HG02678 (cell line): Measurements from ENCODE around the gene KYNU.
"Not testable (repeated sequence)": the region's sequence is repeated elsewhere in the genome, so short reads cannot be mapped to it uniquely, and the experiment has no call there.

Experiments used
- ATAC-seq: cut with Tn5 transposase; IDR thresholded peaks from one replicate; pipeline ENCODE4 v1.9.1; 2021; ENCODE audit warnings: mild to moderate bottlenecking, moderate library complexity; ENCODE audit not compliant: unreplicated experiment

KYNU gene

DNA sequence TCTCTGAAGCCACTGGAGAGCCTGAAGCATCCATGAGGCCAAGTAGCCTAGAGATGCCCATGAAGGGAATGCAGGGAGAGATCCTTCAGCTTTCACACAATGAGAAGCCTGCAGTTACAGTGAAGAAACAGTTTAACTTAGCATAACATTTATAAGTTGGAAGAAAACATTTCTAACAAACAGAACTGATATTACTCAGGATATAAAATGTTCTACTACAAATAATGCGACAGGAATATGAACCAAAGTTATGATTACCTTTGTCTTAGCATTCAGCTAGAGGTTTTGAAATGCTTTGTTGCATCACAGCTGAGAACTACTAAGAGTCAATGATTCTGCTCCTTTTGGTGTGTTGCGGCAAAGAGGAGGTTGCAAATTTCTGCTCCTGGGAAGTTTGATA is 6.9 kb upstream of the KYNU start:
- no peak for ATAC-seq

DNA sequence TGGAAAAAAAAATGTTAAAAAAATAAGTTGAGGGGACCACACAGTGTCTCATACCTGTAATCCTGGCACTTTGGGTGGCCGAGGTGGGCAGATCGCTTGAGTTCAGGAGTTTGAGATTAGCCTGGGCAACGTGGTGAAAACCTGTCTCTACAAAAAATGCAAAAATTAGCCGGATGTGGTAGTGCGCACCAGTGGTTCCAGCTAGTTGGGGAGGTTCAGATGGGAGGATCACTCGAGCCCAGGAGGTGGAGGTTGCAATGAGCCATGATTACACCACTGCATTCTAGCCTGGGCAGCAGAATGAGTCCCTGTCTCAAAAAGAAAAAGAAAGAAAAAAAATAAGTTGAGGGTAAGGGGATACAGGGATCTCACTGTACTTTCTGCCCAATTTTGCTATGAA is 6.1 kb upstream of the KYNU start:
- ATAC-seq = no peak

DNA sequence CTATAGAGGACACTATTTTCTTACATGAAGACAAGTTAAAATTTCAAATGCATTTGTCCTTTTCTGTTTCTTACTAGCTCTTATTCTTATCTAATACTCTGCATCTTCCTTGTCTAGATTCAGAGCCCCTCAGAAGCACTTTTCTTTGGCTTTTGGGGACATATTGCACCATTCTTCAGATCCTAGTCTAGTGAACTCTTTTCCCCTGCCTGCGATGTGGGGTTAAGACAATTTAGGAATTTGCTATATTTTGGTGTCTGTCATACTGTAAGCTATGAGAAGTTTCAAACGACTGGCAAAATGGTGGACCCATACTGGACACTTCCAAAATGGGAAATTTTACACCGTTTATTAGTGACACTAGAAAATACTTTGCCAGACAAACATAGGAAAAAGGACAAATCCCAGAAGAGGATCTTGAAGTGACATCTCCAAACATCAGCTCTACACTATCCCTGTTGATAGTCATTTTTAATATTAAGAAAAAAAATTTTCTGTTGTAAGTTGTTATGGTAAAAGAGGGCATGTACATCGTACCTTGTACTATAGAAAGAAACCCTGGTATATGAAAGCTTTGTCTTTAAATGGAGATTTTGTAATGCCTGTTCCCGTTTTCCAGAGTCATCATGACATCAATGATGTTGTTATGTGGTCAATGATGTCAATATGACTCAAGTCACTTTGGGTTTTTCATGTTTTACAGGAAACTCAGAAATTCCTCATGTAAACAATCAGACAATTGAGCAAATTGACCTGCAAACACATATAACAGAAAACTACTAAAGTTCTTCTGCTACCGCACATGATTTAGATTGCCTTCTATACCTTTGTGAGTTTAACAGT is 4.4 kb upstream of the KYNU start:
- no peak for ATAC-seq

DNA sequence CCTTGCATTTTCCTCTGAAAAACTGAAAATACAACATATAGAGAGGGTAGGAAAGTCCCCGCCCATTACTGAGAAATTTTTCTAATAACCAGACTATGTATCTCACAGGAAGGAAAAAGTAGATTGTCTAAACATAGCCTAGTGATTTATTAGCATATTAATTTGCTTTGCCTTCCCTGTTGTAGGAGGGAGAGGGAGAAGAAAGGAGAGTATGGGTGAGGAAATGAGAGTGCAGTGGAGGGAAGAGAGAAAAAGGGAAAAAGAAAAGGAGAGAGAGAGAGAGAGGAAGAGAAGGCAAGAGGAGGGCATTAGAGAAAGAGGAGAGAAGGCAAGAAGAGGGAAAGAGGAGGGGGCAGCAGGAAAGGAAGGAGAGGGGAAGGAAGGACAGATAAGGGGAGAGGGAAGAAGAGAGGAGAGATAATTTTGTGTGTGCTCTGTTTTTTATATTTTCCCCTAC is 3.6 kb upstream of the KYNU start:
- no peak for ATAC-seq

DNA sequence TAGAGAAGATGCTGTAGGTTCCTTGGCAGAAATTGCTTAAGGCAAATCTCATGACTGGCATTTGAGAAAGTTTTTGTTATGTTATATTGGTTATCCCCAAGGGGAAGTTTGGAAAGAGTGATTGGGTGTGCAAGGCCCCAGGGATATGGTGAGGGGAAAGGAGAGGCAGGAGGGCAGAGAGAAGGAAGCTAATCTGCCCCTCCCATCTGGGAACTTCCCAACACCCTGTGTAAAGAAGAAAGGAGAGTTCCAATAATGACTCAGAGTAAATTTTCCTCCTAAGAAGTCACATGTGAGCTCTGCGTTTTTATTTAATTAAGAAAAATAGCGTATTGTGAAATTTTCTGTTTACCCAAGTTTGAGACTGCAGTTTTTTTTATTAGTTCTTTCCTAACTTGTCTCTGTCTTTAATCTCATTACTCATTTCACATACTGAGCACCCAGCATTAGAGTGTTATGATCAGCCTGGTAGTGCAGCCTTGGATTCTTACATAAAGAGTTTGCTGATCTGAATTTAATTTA is 3.1 kb upstream of the KYNU start:
- no peak for ATAC-seq

DNA sequence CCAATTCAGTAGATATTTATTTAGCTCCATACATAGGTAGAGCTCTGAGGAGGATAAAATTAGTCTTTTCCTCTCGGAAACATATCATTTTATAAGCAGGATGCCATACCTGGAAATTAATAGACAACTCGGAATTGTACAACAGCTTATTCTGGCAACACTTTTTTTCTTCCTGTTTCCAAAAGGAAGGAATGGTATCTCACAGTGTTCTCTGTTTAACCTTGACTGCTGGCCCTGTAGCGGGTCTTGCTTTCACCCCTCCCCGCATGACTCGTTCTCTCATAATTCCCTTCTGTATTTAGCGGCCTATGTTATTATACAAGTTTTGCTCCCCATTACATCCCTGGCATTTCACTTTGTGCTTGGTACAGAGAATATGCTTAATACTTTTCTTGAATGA is 2.5 kb upstream of the KYNU start:
- ATAC-seq = no peak

DNA sequence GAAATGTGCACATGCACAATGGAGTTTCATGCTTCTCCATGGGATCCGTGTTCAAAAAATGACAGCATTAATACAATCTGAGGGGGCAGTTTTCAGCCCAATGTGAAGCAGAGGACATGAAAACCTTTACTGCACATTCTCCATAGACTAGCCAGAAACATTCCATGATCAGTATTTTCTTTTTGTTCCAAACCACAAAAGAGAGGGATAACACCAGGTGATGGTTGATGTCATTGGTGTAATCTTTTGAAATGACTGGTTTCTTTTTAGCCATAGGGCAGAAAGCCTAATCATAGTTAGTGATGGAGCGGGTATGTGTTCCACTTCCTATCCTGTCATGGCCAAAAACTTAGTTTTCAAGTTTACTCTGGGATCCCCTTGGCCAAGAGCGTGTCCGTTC is 1.8 kb upstream of the KYNU start:
- ATAC-seq = no peak

DNA sequence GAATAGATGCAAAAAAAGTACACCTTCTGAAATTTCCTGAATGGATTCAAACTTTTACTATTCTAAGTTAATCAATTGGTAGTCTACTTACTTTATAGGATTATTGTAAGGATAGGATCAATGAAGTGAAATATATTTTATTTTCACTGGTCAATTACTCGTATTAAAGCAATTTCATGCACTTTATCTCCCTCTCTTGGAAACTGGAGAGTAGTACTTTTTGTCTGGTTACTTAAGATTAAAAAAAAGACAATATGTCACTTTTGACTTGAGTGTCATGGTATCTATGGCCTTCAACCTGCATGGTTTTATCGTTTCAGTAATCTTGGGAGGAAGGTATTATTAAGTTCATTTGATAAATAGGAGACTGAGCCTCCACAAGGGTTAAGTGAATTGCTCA is 1.0 kb upstream of the KYNU start:
- ATAC-seq = no peak

DNA sequence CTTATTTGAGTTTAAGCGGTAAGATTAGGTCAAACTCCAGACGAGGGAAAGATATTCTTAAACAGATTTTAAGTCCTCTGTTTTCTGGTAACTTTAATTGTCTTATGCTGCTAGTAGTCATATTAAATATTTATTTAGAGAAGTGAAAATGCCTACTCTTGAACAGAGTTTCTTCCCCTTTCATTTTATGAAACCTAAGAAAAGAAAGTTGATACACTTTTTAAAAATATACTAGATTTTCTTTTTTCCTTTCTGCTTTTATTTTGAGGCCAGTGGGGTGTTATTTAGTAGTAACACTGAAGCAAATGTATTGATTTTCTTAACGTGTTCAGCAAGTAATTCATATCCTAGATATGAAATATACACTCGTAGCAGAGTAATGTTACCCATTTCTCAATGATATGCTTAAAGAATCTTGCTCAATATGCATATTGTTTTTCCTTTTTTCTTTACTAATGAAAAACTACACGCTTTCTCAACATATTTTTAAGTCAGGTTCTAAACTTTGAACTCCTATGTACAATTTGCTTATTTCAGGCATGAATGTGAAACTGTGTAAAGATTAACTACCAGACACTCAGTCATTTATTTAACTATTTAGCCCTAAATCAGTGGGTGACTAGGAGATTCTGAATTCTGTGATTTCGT is 691 bp downstream of the KYNU start:
- ATAC-seq = peak; percentile 37

DNA sequence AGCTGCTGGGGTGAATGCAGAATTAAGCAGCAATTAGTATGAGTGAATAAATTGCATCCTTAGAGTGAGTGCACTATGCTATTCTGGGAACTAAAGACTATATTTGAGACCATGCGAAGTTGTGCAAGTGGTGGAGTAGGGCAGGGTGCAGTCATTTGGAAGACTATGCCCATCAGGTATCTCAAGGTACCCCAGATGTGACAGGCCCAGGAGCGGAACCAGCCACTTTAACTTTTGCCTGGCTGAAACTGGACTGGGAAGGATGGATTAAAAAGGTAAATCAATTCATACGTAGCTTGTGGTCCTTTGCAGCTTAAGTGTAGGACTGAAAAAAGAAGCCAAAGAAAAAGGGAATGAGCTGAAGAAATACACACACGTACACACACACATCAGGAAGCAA is 1.7 kb downstream of the KYNU start:
- ATAC-seq = no peak

DNA sequence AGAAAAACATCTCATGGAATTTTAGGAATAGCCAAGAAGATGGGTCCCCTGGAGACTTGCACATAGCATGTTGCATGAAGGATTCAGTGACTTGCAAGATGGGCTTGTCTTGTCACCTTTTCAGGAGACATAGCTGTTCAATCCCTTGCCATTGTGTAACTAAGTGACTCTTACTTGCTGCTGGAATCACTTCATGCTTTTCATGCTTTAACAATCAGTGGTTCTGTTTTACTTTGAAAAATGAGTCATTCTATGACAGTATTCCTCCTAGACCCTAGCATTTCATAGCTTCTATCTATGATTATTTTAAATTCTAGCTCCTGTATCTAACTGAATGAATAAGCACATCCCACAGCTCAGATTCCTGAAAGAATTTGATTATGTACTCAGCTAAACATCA is 2.8 kb downstream of the KYNU start:
- no peak for ATAC-seq

DNA sequence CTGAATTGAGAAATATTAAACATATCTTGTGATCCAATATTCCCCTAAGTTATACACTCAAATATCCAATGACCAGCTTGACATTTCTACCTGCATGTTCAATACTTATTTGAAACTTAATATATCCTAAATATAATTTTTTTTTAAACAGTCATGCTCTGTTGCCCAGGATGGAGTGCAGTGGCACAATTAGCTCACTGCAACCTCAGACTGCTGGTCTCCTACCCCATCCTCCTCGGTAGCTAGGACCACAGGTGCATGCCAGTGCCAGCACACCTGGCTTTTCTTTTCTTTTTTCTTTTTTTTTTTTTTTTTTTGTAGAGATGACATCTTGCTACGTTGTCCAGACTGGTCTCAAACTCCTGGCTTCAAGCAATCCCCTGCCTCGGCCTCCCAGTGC is 4.2 kb downstream of the KYNU start:
- no peak for ATAC-seq

DNA sequence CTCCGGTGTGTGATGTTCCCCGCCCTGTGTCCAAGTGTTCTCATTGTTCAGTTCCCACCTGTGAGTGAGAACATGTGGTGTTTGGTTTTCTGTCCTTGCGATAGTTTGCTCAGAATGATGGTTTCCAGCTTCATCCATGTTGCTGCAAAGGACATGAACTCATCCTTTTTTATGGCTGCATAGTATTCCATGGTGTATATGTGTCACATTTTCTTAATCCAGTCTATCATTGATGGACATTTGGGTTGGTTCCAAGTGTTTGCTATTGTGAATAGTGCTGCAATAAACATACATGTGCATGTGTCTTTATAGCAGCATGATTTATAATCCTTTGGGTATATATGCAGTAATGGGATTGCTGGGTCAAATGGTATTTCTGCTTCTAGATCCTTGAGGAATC is 5.0 kb downstream of the KYNU start:
- not testable (repeated sequence) for ATAC-seq

DNA sequence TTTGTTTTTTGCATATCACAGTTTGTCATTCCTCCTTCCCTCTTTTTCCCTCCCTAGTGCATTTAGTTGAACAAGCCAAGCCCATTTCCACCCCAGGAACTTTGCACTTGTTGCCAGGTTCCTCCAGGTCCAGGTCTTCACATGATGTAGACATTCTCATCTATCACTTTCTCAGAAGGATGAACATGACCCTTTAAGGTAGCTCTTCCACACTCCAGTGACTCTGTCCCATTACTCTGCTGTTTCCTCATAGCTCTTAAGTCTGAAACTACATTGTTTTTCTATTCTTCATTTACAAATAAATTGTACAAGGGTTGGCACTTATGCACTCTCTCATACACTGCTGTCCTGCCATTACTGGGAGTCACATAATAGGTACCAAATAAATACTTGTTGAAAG is 6.1 kb downstream of the KYNU start:
- ATAC-seq = no peak

DNA sequence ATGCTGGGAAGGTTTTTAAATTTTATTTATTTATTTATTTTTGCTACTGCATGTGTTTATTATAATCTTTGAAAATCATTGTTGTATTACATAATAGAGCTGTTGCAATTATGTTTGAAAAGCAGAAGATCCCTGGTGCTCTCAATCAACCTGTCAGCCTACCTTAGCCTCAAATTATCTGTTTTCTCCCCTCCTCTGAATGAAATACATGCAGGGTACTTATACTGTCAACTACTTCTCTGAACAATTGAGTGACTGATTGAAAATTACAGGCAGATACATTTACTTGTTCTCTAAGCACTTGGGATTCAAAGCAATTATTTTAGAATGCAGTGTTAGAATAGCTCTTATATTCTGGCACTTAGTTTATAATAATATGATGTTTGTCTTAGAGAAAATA is 8.1 kb downstream of the KYNU start:
- no peak for ATAC-seq

DNA sequence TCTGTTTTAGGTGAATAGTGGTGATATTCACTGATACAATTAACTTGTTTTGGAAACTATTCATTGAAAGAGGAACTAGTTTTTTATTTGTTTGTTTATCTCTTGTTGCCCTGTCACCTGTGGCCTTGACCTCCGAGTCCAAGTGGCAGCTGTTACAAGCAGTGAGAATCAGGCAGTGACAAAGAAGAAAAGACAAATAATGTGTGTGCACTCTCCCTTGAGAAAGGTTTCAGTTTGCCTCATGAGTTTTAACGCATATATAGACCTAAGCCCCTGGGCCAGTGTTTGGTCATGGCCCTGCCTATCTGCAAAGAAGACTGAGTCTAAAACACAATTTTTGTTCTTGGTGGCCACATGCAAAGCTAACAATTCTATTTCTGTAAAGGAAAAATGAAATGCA is 15.3 kb downstream of the KYNU start:
- ATAC-seq = peak; percentile 99

DNA sequence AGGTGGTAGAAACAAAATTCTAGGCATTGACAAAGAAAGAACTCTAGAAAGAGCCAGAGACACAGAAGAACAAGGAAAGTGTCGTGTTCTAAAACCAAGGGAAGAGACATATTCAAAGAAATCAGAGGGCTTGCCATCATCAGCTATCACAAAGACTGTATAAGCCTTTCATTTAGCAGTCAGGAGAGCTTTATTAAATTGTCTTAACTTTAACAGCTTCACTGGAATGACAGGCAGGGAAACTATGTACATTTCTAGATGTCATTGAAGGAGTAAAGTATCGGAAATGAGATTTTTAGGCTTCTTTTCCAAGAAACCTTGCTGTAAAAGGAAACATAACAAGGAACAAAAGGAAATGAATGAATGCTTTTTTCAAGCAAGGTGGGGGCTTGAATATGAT is 15.8 kb downstream of the KYNU start:
- ATAC-seq = no peak

DNA sequence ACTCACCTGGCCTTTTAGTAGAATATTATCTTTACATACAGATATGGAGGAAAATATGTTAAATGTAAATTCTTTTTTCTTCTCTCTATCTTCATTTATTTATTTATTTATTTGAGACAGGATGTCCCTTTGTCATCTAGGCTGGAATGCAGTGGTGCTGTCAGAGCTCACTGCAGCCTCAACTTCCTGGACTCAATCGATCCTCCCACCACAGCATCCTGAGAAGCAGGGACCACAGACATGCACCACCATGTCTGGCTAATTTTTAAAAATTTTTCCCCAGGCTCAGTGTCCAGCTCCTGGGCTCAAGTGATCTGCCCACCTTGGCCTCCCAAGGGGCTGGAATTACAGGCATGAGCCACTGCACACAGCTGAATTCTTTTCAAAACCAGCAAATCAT is 20.3 kb downstream of the KYNU start:
- no peak for ATAC-seq

DNA sequence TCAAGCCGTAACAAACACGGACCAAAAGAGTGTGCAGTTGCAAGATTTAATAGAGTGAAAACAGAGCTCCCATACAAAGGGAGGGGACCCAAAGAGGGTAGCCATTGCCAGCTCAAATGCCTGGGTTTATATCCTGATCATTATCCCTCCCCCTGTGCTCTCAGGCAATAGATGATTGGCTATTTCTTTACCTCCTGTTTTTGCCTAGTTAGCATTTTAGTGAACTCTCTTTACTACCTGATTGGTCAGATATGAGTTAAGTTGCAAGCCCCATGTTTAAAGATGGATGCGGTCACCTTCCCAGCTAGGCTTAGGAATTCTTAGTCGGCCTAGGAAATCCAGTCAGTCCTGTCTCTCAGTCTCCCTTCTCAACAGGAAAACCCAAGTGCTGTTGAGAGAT is 22.9 kb downstream of the KYNU start:
- not testable (repeated sequence) for ATAC-seq

DNA sequence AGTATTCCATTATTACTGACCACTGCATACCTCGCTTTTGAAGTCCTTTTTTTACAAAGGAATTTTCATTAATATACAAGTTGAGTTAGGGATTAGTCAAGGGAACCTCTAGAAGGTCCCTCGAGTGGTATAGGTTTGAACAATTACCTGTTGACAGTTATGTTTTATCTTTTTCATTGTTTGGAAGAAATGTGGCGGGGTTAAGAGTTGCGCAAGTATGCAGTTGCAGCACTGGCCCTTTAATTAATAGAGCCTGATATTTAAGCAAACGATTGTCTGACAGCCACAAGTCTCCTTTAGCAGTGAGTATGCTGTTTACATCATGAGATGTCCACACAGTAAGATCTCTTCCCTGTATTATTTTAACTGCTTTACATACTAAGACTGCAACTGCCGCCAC is 24.3 kb downstream of the KYNU start:
- no peak for ATAC-seq

DNA sequence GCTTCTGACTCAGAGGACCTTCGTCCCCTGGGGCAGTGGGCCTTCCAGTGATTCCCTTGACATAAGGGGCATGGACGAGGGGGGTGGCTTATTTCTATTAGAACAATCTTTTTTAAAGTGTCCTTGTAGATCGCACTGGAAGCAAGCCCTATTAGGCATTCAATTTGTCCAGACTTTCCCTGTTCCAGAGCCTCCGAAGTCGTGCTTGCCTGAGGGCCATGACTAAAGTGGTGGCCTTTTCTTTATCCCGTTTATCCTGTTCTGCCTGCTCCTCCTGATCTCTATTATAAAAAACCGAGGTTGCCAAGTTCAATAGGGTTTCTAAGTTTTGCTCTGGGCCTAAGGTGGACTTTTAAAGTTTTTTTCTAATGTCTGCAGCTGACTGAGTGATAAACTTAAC is 26.3 kb downstream of the KYNU start:
- ATAC-seq = not testable (repeated sequence)

DNA sequence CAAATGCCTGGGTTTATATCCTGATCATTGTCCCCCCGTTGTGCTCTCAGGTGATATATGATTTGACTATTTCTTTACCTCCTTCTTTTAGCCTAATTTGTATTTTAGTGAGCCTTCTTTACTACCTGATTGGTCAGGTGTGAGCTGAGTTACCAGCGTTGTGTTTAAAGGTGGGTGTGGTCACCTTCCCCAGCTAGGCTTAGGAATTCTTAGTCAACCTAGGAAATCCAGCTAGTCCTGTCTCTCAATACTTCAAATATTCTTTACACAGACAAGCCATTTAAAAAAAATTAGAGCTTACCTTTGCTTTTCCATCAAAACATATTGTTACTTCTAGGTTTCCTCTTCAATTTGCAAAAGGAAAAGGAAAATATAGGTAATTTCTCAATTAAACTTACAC is 30.2 kb downstream of the KYNU start:
- ATAC-seq = no peak
